AG09319 (cell line): ENCODE measurements around the gene ZBTB7C.

Source experiments
- DNase-seq: peaks from one replicate; pipeline ENCODE4 v3.0.0-alpha.2; 2010; ENCODE audit warnings: low read depth; ENCODE audit errors: extremely low read depth
- CTCF ChIP-seq: IDR thresholded peaks from 2 replicates; pipeline ENCODE4 v1.5.1; 2011; ENCODE audit warnings: low read depth, mild to moderate bottlenecking, inconsistent platforms, low read length, moderate library complexity

ZBTB7C gene

GRCh38 chr18:48093104-48093503 is 316.1 kb downstream of the ZBTB7C start:
- no peak for TF ChIP-seq CTCF
- DNase-seq, result no peak

- no peak for TF ChIP-seq CTCF
Measured at GRCh38 chr18:48091869-48092497, 317.2 kb downstream of the ZBTB7C start.

GRCh38 chr18:48090702-48091101 is 318.5 kb downstream of the ZBTB7C start:
- no peak for DNase-seq
- TF ChIP-seq CTCF, result no peak

More at GRCh38 chr18:48091869-48092497, 317.2 kb downstream of the ZBTB7C start:
- no peak for DNase-seq

GRCh38 chr18:48090021-48090420 is 319.2 kb downstream of the ZBTB7C start:
- DNase-seq, result no peak
- no peak for TF ChIP-seq CTCF

GRCh38 chr18:48085781-48086487 is 323.2 kb downstream of the ZBTB7C start:
- DNase-seq, result no peak
- TF ChIP-seq CTCF, result no peak

GRCh38 chr18:48084858-48085257 is 324.3 kb downstream of the ZBTB7C start:
- no peak for TF ChIP-seq CTCF
- no peak for DNase-seq

- TF ChIP-seq CTCF, result no peak
- DNase-seq, result no peak
Measured at GRCh38 chr18:48084041-48084757, 325.0 kb downstream of the ZBTB7C start.
